Fibroblast of lung (primary cell): ENCODE data around the gene LKAAEAR1.

Experiments used
- CTCF ChIP-seq, 2 donors: IDR thresholded peaks in 1 of 2; conservative IDR thresholded peaks in 1 of 2; 1 replicate in 1 of 2; 2 replicates in 1 of 2; pipeline ENCODE4 v1.5.1; 2011 to 2012; ENCODE audit warnings: low read length in 2 of 2, control low read depth in 1 of 2, inconsistent platforms in 1 of 2, low read depth in 1 of 2, mild to moderate bottlenecking in 1 of 2
- EZH2 ChIP-seq: IDR thresholded peaks from 2 replicates; pipeline ENCODE4 v1.5.1; 2012; ENCODE audit warnings: low read length, control low read depth, mild to moderate bottlenecking; ENCODE audit errors: missing control alignments

- TF ChIP-seq CTCF (conservative IDR thresholded peaks at IDR 0.05 in 1 of 2, IDR thresholded peaks at IDR 0.05 in 1 of 2; ENCODE audit: low read depth in 1 of 2, low read length in 2 of 2) (no peak), EZH2 (no peak)
Measured at GRCh38 chr20:64071341-64072332, 12.6 kb downstream of the LKAAEAR1 start.
